ENCODE data around the gene KRT74. TPM values are rescaled to one million over a fixed set of nuclear protein-coding genes. Genes with fewer than 3 reads are reported as not detected.

The KRT74 gene
- total and polyA plus RNA-seq, 4 donors: not detected

- no peak overlapping the region for H3K4me3 ChIP-seq (ENCODE audit: low read depth in 1 of 3, low read length in 3 of 3)
- no peaks in the 10 kb centered on the region for H3K27me3 ChIP-seq (ENCODE audit: control insufficient read depth in 4 of 4, insufficient read depth in 4 of 4, low read length in 3 of 4)
- H3K4me1 ChIP-seq (ENCODE audit: control insufficient read depth in 4 of 4, insufficient read depth in 4 of 4, low read length in 3 of 4): no peaks in the 10 kb centered on the region
- 75% methylated on average over 2 of the region's 2 CpGs for WGBS
- TF ChIP-seq SP1 (IDR thresholded peaks at IDR 0.05) (no peak), FOXA2 (IDR thresholded peaks at IDR 0.05) (no peak), TAF1 (conservative IDR thresholded peaks at IDR 0.05) (no peak), GABPA (IDR thresholded peaks at IDR 0.05 in 1 of 2, conservative IDR thresholded peaks at IDR 0.05 in 1 of 2) (no peak), JUND (IDR thresholded peaks at IDR 0.05) (no peak), ZBTB33 (IDR thresholded peaks at IDR 0.05) (no peak), FOXA1 (IDR thresholded peaks at IDR 0.05) (no peak), REST (IDR thresholded peaks at IDR 0.05) (no peak), CTCF (IDR thresholded peaks at IDR 0.05; ENCODE audit: low read depth, low read length, missing input control) (no peak), HNF4G (IDR thresholded peaks at IDR 0.05) (no peak)
- DNase-seq (ENCODE audit: low spot score): no peak
- no peaks in the 10 kb centered on the region for H3K9me3 ChIP-seq (ENCODE audit: control insufficient read depth in 4 of 4, low read length in 3 of 4)
- no peaks in the 10 kb centered on the region for H3K36me3 ChIP-seq (ENCODE audit: control insufficient read depth in 4 of 4, insufficient read depth in 3 of 4, low read depth in 1 of 4, low read length in 3 of 4)
- no peak overlapping the region for H3K9ac ChIP-seq (ENCODE audit: low read depth in 1 of 2, low read length in 2 of 2)
- H3K27ac ChIP-seq (ENCODE audit: low read depth in 1 of 2, low read length in 2 of 2): no peak overlapping the region
Observed at GRCh38 chr12:52530366-52530765, 43.3 kb downstream of the KRT74 start.

GRCh38 chr12:52529846-52530245 lies 43.8 kb downstream of the KRT74 start:
- Histone ChIP-seq H3K9ac (ENCODE audit: low read depth in 1 of 2, low read length in 2 of 2) (no peak overlapping the region), H3K9me3 (ENCODE audit: control insufficient read depth in 4 of 4, low read length in 3 of 4) (no peaks in the 10 kb centered on the region), H3K4me3 (ENCODE audit: low read depth in 1 of 3, low read length in 3 of 3) (no peak overlapping the region), H3K27me3 (ENCODE audit: control insufficient read depth in 4 of 4, insufficient read depth in 4 of 4, low read length in 3 of 4) (no peaks in the 10 kb centered on the region), H3K4me1 (ENCODE audit: control insufficient read depth in 4 of 4, insufficient read depth in 4 of 4, low read length in 3 of 4) (no peaks in the 10 kb centered on the region), H3K36me3 (ENCODE audit: control insufficient read depth in 4 of 4, insufficient read depth in 3 of 4, low read depth in 1 of 4, low read length in 3 of 4) (no peaks in the 10 kb centered on the region), H3K27ac (ENCODE audit: low read depth in 1 of 2, low read length in 2 of 2) (no peak overlapping the region)
- no peak for DNase-seq (ENCODE audit: low spot score)
- 93% methylated on average over 9 of the region's 9 CpGs for WGBS
- no peak for TF ChIP-seq NR2F2 (IDR thresholded peaks at IDR 0.05)
- TF ChIP-seq SP1 (IDR thresholded peaks at IDR 0.05): no peak
- TF ChIP-seq FOXA1 (IDR thresholded peaks at IDR 0.05): no peak
- no peak for TF ChIP-seq CTCF (IDR thresholded peaks at IDR 0.05; ENCODE audit: low read depth, low read length, missing input control)
- no peak for TF ChIP-seq REST (IDR thresholded peaks at IDR 0.05)
- no peak for TF ChIP-seq ATF3 (IDR thresholded peaks at IDR 0.05)
- TF ChIP-seq HNF4G (IDR thresholded peaks at IDR 0.05): no peak
- TF ChIP-seq RAD21 (IDR thresholded peaks at IDR 0.05): no peak
- TF ChIP-seq YY1 (IDR thresholded peaks at IDR 0.05): no peak
- no peak for TF ChIP-seq EGR1 (IDR thresholded peaks at IDR 0.05; ENCODE audit: low read depth in 2 of 2)
- no peak for TF ChIP-seq TAF1 (conservative IDR thresholded peaks at IDR 0.05)

Measured in liver (tissue), 9 donors.